HG03039 (cell line): Measurements from ENCODE around the gene OR1J4.
"Not testable (repeated sequence)": the region's sequence is repeated elsewhere in the genome, so short reads cannot be mapped to it uniquely, and the experiment has no call there.

ENCODE experiments used
- ATAC-seq: cut with Tn5 transposase; IDR thresholded peaks from one replicate; pipeline ENCODE4 v1.9.1; 2021; ENCODE audit warnings: mild to moderate bottlenecking, moderate library complexity; ENCODE audit not compliant: unreplicated experiment

Gene OR1J4, protein sequence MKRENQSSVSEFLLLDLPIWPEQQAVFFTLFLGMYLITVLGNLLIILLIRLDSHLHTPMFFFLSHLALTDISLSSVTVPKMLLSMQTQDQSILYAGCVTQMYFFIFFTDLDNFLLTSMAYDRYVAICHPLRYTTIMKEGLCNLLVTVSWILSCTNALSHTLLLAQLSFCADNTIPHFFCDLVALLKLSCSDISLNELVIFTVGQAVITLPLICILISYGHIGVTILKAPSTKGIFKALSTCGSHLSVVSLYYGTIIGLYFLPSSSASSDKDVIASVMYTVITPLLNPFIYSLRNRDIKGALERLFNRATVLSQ

GRCh38 chr9:122518841-122519240 is at the start of gene OR1J4:
Gene OR1J4 (plus strand): TSS chr9:122519141. CDS start chr9:122519141, 0 bp downstream.
- no peak for ATAC-seq

DNA sequence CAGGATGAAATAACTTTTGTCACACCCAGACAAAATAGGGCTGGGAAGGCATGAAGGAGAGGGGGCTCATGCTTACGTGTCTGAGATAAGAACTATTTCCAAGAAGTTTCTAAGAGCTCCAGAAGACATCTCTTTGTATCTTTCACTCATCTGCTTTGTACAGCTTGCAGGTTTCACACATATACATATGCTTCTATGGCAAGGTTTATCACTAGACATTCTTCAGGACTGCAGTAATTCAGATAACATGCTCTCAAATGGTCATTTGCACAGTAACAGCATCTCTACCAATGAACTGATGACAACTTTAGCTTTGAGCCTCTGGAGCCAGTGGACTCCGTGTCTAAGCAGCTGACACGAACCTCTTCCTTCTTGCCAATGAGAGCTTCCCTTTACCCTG is 44.4 kb upstream of the OR1J4 start:
- no peak for ATAC-seq

DNA sequence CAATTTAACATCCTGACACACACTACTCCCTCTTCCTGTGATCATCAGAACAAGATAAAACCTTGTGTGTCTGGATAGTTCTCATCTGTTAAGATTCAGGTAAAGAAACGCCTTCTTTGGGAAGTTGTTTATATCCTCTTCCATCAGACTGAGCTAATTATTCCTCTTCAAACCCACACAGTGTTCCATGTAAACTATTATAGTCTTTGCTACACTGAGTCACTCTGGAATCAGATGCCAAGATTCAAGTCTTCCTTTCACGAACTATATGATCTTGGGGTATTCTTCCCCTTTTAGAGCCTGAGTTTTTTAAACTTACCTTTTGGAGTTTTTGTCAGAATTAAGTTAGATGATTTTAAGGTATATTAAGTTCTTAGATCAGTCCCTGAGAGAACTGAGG is 43.2 kb upstream of the OR1J4 start:
- no peak for ATAC-seq

DNA sequence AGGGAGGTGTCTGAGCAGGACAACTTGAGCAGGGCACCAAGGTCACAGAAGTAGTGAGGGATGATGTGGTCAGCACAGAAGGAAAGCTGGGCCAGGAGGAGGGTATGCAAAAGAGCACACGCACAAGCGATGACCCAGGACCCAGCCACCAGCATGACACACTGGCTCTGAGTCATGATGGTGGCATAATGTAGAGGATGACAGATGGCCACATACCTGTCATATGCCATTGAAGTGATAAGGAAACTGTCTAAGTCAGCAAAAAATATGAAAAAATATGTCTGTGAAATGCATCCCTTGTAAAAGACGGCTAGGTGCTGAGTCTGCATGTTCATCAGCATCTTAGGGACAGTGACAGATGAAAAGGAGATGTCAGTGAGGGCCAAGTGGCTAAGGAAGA is 41.6 kb upstream of the OR1J4 start:
- no peak for ATAC-seq

DNA sequence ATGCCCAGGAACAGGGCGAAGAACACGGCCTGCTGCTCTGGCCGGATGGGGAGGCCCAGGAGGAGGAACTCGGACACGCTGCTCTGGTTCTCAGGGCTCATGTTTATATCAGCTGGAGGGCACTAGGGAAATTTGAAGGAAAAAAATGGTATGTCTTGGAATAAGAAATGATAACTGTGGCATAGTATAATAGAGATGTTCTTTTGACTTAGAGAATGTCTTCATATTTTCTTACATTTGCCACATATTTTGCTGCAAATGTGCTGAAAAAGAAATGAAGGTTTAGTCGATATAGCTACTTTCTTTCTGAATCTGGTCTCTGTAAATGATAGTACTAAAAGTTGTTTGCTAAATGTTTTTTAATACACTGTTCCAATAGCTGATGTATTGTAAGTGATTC is 41.1 kb upstream of the OR1J4 start, which contains the start of gene OR1J1:
TSS of gene OR1J1 (minus strand) at position 101 of the 400 bp plus-strand sequence. CDS start at position 101, 0 bp downstream.
- no peak for ATAC-seq

DNA sequence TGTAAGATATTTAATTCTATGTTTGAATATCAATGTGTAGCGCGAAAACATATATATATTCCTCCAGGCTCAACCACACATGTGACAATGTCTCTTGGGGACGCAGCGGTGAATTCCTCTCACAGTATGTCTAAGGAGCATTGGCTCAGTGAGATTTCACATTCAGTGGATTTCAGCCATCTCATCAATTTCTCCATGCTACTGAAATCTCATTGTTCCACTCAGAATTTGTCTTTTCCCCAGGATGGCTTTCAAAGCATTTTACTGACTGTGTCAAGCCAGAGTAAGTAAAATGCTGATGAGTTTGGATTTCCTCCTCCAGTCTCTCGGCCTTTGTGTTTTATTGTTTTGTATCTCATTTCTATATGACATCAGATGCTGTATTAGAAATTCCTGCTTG is 39.9 kb upstream of the OR1J4 start:
- no peak for ATAC-seq

DNA sequence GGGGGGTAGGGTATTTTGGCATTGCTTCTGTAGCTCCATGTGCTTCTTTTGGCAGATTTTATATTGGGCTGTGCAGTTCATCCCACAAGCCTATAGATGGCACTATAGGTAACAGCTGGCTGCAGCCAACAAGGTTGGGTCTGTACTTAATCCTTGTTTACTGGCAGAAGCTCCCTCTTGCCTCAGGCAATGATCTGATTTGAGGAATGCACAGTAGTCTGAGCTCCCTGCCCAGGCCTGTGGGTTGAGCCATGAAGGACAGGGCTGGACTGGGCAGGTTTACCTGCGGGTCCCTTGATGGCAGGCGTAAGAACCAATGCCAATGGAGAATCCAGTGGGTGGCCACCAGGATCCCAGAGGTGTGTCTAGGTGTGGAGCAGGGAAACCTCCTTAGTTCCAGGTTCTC is 20.1 kb upstream of the OR1J4 start:
- ATAC-seq: no peak

- ATAC-seq: no peak
Measured at GRCh38 chr9:122506964-122507363, 12.0 kb upstream of the OR1J4 start.

- ATAC-seq: no peak
Measured at GRCh38 chr9:122510502-122510901, 8.4 kb upstream of the OR1J4 start, which contains the start of gene OR1J2. Gene OR1J2 (plus strand): TSS chr9:122510802. CDS start chr9:122510802, 0 bp downstream.

DNA sequence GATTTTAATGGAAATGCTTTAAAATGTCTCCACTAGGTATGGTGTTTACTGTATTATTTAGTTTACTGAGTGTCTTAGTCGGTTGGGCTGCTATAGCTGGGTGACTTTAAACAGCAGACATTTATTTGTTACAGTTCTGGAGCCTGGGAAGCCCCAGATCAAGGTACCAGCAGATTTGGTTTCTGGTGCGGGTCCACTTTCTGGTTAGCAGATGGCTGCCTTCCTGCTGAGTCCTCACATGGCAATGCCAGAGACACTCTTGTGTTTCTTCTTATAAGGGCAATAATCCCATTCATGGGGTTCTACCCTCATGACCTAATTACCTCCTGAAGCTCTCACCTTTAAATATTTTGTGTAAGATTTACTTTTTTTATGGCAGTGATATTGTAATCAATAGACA is 715 bp upstream of the OR1J4 start:
- no peak for ATAC-seq

- ATAC-seq: no peak
Measured at GRCh38 chr9:122519376-122519775, 435 bp downstream of the OR1J4 start.

GRCh38 chr9:122526602-122527001 is 7.7 kb downstream of the OR1J4 start:
- ATAC-seq: no peak

DNA sequence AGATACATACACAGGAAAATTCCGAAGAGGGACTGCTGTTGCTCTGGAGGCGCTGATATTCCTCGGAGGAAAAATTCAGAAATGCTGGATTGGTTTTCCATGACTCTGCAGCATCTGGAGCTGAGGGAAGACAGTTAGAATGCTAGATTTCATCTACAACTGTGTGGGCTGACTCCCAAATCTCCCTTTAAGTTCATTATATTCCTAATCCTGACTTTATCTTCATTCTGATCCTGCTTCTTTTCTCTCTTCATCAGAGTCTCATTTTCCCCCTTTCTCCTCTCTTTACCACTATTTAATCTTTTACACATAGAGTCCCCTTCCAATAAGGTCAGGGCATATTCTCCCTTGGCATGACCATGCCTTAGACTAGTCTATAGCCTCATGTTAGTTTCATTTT is 8.3 kb downstream of the OR1J4 start, which contains the start of gene OR1N1:
TSS of gene OR1N1 (minus strand) at position 101 of the 400 bp plus-strand sequence. CDS start at position 101, 0 bp downstream.
- ATAC-seq: no peak

GRCh38 chr9:122531157-122531556 is 12.2 kb downstream of the OR1J4 start:
- not testable (repeated sequence) for ATAC-seq

DNA sequence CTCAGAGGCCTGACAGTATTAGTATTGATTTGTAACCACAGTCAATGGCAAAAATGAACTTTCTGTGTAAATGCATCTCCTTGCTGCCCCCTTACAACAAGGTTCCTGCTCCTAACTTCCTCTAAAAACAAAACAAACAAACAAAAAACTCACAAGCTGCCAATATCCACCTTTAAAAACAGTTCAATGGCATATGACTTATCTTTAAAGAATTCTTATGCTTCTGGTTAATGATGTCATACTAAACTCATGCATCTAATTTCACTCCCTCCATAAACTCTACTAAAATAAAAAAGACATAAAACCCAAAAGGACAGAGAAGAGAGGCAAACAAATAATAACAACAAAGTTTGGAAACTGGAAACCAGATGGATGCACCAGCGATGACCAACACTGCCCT is 17.2 kb downstream of the OR1J4 start:
- ATAC-seq: no peak

DNA sequence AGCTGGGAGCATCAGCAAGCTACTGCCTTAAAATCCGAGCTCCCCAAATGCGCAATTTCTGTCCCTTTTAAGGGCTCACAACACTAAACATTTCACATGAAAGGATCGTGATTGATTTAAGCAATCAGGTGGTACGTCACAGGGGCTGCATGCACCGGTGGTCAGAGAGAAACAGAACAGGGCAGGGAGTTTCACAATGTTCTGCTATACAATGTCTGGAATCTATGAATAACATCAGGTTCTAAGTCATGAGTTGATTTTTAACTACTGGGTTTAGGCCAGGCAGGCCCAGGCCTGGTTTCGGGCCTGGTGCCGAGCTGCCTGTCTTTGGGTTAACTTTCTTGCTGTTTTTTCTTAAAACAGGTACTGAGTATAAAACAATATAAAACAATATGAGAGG is 18.1 kb downstream of the OR1J4 start:
- not testable (repeated sequence) for ATAC-seq

- ATAC-seq: no peak
Measured at GRCh38 chr9:122538757-122539156, 19.8 kb downstream of the OR1J4 start.

DNA sequence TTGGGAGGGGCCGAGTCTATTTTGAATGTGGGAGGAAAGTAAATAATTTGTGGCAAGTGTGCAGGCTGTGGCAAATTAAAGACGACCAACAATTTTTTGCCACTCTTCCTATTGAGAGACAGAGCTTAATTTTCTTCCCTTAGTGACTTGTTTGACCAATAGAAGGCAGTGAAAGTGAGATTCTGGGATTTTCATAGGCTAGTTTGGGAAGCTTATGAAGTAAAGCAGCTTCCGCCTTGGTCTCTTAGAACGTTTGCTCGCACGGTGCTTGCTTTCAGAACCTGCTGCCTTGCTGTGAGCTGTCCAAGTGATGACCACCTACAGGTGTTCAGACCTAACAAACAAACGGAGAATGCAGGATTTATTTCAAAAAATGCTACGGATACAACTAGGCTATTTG is 27.3 kb downstream of the OR1J4 start:
- ATAC-seq: no peak

DNA sequence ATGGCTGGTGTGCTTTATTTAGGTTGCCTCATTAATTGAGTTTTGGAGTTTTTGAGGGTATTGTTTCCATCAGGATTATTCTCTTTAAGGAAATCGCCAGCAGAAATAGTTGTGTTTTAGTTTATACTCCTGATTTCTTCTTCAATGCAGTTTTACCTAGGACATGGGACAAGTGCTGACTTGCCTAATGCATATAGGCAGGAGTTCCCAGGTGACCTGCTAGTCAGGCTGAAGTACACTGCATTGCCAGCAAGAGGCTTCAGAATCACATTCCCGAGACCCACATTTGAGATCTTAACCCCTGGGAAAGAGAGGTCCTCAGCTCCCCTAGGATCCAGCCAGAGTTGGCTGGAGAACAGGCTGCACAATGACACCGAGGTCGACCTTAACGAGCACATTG is 32.4 kb downstream of the OR1J4 start:
- ATAC-seq: no peak

DNA sequence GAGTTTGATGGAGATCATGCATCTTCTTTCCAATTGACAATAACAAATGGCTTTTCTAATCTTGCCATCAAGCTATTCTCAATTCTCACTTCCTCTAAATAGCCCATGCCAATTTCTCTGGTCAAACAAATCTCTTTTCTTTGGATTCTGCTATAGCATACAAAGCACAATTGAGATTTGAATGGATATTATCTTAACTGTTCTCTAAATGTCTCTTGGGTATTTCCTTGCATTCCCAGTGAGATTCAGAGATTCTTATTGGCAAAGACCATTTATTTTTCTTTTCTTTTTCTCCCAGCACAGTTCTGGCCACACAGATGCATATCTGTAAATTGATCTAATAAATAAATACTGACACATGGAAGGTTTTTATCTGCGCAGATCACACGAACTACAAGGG is 33.9 kb downstream of the OR1J4 start, which contains the start of gene OR1N2:
TSS of gene OR1N2 (plus strand) at position 301 of the 400 bp plus-strand sequence. CDS start 100 bp downstream, outside the sequence.
- ATAC-seq: no peak

DNA sequence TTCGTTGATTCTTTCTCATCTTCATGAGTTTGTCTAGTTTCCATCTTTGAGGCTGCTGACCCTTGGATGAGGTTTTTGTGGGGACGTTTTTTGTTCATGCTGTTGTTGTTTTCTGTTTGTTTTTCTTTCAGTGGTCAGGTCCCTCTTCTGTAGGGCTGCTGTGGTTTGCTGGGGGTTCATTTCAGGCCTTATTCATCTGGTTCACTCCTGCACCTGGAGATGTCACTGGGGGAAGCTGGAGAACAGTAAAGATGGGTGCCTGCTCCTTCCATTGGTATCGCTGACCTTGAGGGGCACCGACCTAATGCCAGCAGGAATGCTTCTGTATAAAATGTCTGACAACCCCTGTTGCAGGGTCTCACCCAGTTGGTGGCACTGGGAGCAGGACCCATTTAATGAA is 42.5 kb downstream of the OR1J4 start:
- no peak for ATAC-seq

DNA sequence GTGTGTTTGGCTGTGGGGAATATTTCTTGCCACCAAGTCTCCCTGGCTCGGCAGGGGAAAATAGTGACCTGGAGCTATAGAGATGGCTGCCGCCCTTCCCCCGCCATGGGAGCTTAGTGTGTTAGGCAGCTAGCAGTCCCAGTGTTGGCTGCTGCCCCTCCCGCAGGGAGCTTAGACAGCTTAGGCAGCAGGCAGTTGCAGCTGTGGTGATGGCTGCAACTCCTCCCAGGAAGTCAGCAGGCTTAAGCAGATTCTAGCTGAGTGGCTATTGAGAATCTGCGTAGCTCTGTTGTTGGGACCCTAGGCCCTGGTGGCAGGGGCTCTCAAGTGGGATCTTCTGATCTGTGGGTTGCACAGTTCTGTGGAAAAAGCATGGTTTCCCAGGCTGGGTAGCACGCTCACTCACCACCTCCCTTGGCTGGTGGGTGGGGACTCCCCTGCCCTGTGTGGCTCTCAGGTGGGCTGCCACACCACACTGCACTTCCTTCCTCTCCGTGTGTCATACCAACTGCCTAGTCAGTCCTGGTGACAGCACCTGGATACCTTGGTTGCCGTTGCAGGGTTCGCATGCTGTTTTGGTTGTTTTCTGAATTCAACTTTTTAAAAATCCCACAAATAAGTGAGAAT is 43.3 kb downstream of the OR1J4 start:
- no peak for ATAC-seq
